Nephron progenitor cell (in vitro differentiated cells): ENCODE measurements around the gene RBMS3.

ENCODE experiments used
- DNase-seq: peaks from one replicate; pipeline ENCODE4 v3.0.0; 2021
- H3K27ac Mint-ChIP-seq: 2 replicates; pipeline ENCODE4 v1.8.0; 2021; ENCODE audit warnings: mild to moderate bottlenecking, moderate library complexity, mixed read lengths
- H3K27me3 Mint-ChIP-seq: 2 replicates; pipeline ENCODE4 v1.8.0; 2021; ENCODE audit warnings: mild to moderate bottlenecking, low read depth, mixed read lengths; ENCODE audit not compliant: poor library complexity
- H3K36me3 Mint-ChIP-seq: 2 replicates; pipeline ENCODE4 v1.8.0; 2021; ENCODE audit warnings: low read depth, mixed read lengths
- H3K4me1 Mint-ChIP-seq: 2 replicates; pipeline ENCODE4 v1.8.0; 2021; ENCODE audit warnings: mixed read lengths
- H3K4me3 Mint-ChIP-seq: 2 replicates; pipeline ENCODE4 v1.8.0; 2021; ENCODE audit warnings: mild to moderate bottlenecking, moderate library complexity, mixed read lengths
- H3K9me3 Mint-ChIP-seq: 2 replicates; pipeline ENCODE4 v1.8.0; 2021; ENCODE audit warnings: mild to moderate bottlenecking, moderate library complexity, mixed read lengths
- CTCF ChIP-seq: fragments of 200-600 bp; sonication (generic); IDR thresholded peaks from 2 replicates; pipeline ENCODE4 v1.5.0; 2021; ENCODE audit warnings: antibody characterized with exemption

RBMS3 gene

GRCh38 chr3:29408676-29409075 is 127.8 kb downstream of the RBMS3 start:
- no peaks in the 10 kb centered on the region for H3K9me3 Mint-ChIP-seq
- no peak for TF ChIP-seq CTCF
- H3K27me3 Mint-ChIP-seq, result no peaks in the 10 kb centered on the region
- DNase-seq, result no peak
- H3K4me3 Mint-ChIP-seq, result no peak overlapping the region
- peaks cover 49% of the 10 kb centered on the region for H3K4me1 Mint-ChIP-seq
- H3K36me3 Mint-ChIP-seq, result no peaks in the 10 kb centered on the region
- no peak overlapping the region for H3K27ac Mint-ChIP-seq

DNA sequence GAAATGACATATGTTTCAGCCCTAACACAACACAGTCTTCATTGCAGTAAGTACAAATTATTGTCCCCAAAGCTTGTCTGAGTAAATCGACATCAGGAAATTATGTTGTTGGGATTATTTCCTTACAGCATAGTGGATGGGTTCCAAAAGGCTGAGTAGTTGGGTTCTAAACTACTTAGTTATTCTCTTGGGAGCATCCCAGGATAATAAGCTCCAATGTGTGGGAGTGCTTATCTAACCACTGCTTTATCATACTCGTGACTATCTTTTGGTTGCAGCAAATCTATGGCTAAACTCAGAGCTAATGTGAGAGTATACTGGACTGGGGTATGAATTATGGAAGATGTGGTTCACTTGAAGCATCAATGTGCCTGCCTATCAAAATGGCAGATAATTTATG is 128.5 kb downstream of the RBMS3 start:
- Mint-ChIP-seq H3K36me3 (no peaks in the 10 kb centered on the region), H3K4me3 (no peak overlapping the region), H3K9me3 (no peaks in the 10 kb centered on the region), H3K27me3 (no peaks in the 10 kb centered on the region), H3K4me1 (peaks cover 57% of the 10 kb centered on the region), H3K27ac (no peak overlapping the region)
- TF ChIP-seq CTCF, result no peak
- DNase-seq, result no peak

GRCh38 chr3:29410220-29410619 is 129.3 kb downstream of the RBMS3 start:
- TF ChIP-seq CTCF, result no peak
- Mint-ChIP-seq H3K4me3 (no peak overlapping the region), H3K27me3 (no peaks in the 10 kb centered on the region), H3K36me3 (no peaks in the 10 kb centered on the region), H3K27ac (peak overlapping the region; percentile 32), H3K9me3 (no peaks in the 10 kb centered on the region), H3K4me1 (peaks cover 59% of the 10 kb centered on the region)
- DNase-seq, result no peak

DNA sequence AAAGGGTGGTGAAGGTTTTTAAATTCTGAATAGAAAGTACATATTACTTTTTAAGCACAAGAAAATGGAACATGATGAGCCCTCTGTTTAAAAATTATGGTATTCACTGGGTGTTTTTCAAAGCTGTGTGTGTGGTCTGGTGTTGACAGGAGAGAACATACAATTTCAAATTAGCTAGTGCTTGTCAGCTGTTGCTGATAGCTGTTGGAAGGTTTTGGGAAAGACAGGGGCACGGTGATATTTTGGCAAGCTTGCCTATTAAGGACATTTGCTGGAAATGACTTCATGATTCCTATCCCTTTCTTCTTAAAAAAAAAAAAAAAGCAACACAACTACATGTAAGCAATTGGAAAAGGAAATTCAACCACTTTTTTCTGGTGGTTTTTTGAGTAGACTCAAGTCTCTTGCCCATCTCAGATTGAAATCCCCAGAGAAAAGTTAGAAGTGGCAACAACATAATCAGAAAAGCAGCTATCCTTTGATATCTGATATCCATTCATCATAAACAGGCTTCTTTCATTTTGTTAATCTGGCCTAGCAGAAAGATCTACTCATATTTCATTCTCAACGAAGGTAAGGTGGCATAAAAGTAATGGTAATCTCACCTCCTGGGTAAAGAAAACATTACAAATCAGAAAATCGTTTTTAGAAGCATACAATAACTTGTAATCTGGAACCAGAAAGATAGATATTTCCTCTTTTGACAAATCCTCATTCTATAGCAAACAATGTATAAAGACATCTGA is 130.0 kb downstream of the RBMS3 start:
- Mint-ChIP-seq H3K36me3 (no peaks in the 10 kb centered on the region), H3K9me3 (no peaks in the 10 kb centered on the region), H3K27ac (peak overlapping the region; percentile 32)

DNA sequence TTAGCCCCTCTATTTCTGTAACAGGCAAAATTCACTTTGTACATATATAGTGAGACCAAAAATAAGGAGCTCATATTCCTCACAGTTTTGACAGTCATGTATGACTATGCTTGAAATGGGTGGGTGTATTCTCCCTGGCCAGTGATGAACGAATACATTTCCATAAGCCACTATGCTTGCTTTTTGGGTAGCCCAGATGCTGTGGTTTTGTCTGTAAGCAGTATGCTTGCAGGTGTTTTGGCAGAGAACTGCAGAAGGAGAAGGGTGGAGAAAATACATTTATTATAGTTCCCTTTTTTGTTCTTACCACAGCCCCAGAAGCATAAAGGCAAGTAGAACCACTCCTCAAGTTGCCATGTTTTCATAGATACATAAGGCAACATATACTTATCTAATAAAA is 131.2 kb downstream of the RBMS3 start:
- peaks cover 51% of the 10 kb centered on the region for H3K4me1 Mint-ChIP-seq
- no peak overlapping the region for H3K27ac Mint-ChIP-seq
- H3K4me3 Mint-ChIP-seq, result no peak overlapping the region

More for the DNA sequence above, 130.0 kb downstream of the RBMS3 start:
- no peak for TF ChIP-seq CTCF
- no peaks in the 10 kb centered on the region for H3K27me3 Mint-ChIP-seq
- no peak overlapping the region for H3K4me3 Mint-ChIP-seq
- no peak for DNase-seq
- H3K4me1 Mint-ChIP-seq, result peaks cover 59% of the 10 kb centered on the region

More for the DNA sequence above, 131.2 kb downstream of the RBMS3 start:
- no peaks in the 10 kb centered on the region for H3K9me3 Mint-ChIP-seq
- H3K36me3 Mint-ChIP-seq, result no peaks in the 10 kb centered on the region
- DNase-seq, result no peak
- TF ChIP-seq CTCF, result no peak
- peaks cover 4% of the 10 kb centered on the region for H3K27me3 Mint-ChIP-seq
